Thoracic aorta (tissue), 2 donors: ENCODE data around the gene PHEX. TPM values are rescaled to one million over a fixed set of nuclear protein-coding genes. Genes with fewer than 3 reads are reported as not detected.

ENCODE experiments used
- ATAC-seq: fragments of 150-250 bp; one replicate; pipeline ENCODE4 v1.8.0; 2017; ENCODE audit warnings: low read depth; ENCODE audit not compliant: insufficient number of reproducible peaks, low FRiP score
- DNase-seq: peaks from one replicate; pipeline ENCODE4 v3.0.0-alpha.2; 2020; ENCODE audit warnings: low spot score
- H3K27ac ChIP-seq, 2 donors: fragments of 200-600 bp; sonication (generic); 1 replicate in 1 of 2; 2 replicates in 1 of 2; pipeline ENCODE4 v1.5.1; 2016; ENCODE audit warnings: mild to moderate bottlenecking in 2 of 2, moderate library complexity in 2 of 2
- H3K27me3 ChIP-seq: fragments of 200-600 bp; sonication (generic); replicated peaks from 2 replicates; pipeline ENCODE4 v1.6.0; 2016; ENCODE audit warnings: mild to moderate bottlenecking; ENCODE audit not compliant: insufficient read depth
- H3K36me3 ChIP-seq: fragments of 200-600 bp; sonication (generic); one replicate; pipeline ENCODE4 v1.5.1; 2016
- H3K4me1 ChIP-seq, 2 donors: fragments of 200-600 bp; sonication (generic); 1 replicate in 1 of 2; 2 replicates in 1 of 2; pipeline versions ENCODE4 v1.5.1 to v1.6.0; 2016; ENCODE audit warnings: low read depth in 2 of 2, mild to moderate bottlenecking in 1 of 2; ENCODE audit not compliant: control insufficient read depth in 1 of 2
- H3K4me3 ChIP-seq: fragments of 200-600 bp; sonication (generic); 2 replicates; pipeline ENCODE4 v1.5.1; 2016; ENCODE audit warnings: mild to moderate bottlenecking
- H3K9me3 ChIP-seq: fragments of 200-600 bp; sonication (generic); 2 replicates; pipeline ENCODE4 v1.5.1; 2016
- total RNA-seq, 2 donors: library from RNA; depleted of rRNA; stranded (reverse); fragments of >200 nt; gene quantifications; one replicate each; pipeline versions ENCODE4 v1.1.0 to v1.2.3, GENCODE V29; 2016
- TF ChIP-seq, protein P1 (sequence below): fragments of 200-600 bp; sonication (generic); IDR thresholded peaks from one replicate; pipeline ENCODE4 v1.5.1; 2019; ENCODE audit warnings: antibody characterized with exemption

The PHEX gene
- total RNA-seq, 2 donors from 2014 or later = 0.35 to 0.68 TPM

DNA sequence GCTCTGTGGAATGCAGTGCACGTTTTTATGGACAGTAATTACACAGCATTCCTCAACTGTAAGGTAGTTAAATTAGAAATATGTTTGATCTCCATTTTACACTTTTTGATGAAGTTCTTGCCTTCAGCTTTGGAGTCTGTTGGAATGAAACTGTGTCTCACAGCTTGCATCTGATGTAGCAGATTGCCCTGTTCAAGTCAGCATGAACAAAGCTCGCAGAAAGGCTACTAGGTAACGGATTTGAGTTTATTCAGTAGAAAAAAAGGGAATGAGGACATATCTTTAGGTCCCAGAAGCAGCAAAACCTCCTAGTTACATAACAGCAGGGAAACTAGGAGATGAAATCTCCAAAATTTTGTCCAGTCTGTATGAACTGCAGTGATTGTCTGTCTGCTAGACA is 216.3 kb downstream of the PHEX start:
- DNase-seq = no peak
- Histone ChIP-seq H3K9me3 (no peaks in the 10 kb centered on the region), H3K4me3 (no peak overlapping the region), H3K4me1 (no peaks in the 10 kb centered on the region), H3K27ac (no peak overlapping the region), H3K36me3 (no peaks in the 10 kb centered on the region), H3K27me3 (no peaks in the 10 kb centered on the region)
- TF ChIP-seq, protein P1, sequence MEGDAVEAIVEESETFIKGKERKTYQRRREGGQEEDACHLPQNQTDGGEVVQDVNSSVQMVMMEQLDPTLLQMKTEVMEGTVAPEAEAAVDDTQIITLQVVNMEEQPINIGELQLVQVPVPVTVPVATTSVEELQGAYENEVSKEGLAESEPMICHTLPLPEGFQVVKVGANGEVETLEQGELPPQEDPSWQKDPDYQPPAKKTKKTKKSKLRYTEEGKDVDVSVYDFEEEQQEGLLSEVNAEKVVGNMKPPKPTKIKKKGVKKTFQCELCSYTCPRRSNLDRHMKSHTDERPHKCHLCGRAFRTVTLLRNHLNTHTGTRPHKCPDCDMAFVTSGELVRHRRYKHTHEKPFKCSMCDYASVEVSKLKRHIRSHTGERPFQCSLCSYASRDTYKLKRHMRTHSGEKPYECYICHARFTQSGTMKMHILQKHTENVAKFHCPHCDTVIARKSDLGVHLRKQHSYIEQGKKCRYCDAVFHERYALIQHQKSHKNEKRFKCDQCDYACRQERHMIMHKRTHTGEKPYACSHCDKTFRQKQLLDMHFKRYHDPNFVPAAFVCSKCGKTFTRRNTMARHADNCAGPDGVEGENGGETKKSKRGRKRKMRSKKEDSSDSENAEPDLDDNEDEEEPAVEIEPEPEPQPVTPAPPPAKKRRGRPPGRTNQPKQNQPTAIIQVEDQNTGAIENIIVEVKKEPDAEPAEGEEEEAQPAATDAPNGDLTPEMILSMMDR = no peak
- ATAC-seq = no peak

DNA sequence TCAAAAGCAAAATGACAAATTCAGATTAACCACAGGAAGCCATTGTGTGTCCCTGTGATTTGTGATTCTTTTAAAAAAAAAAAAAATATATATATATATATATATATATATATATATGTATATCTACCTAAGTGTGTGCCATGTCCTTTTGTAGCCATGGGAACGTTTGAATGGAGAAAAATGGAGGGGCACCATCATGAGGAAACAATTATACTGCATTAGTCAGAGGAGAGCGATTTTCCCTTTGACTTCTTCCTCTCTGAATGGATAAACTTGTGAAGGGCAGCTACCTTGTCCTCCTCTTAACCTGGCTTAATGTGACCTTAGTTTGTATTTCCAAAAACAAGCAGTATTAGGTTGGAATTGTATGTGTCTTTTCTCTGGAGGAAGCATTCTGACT is 217.2 kb downstream of the PHEX start:
- TF ChIP-seq, protein P1 = no peak
- no peaks in the 10 kb centered on the region for H3K4me1 ChIP-seq
- H3K4me3 ChIP-seq = no peak overlapping the region
- ATAC-seq (no peak), DNase-seq (no peak)
- no peaks in the 10 kb centered on the region for H3K36me3 ChIP-seq
- H3K27ac ChIP-seq = no peak overlapping the region
- no peaks in the 10 kb centered on the region for H3K27me3 ChIP-seq
- H3K9me3 ChIP-seq = no peaks in the 10 kb centered on the region

DNA sequence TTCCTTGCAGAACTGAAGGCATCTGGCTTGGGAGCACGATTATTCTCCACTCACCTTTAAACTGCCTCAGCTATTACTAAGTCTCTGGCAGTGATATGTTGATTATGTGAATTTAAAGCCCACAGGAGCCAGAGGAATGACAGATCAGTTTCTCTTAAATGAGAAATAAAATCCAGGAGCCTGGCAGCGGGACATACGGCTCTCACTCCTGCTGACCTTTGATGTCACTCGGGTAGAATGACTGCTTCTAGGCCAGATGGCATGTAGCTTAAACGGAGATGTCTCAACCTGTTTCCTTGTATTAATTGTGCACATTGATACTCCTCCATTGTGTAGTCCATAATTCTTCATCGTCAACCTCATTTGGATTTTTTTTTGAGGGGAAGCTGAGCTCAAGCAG is 236.6 kb downstream of the PHEX start:
- H3K27ac ChIP-seq = no peak overlapping the region
- no peak for DNase-seq
- no peak for ATAC-seq

DNA sequence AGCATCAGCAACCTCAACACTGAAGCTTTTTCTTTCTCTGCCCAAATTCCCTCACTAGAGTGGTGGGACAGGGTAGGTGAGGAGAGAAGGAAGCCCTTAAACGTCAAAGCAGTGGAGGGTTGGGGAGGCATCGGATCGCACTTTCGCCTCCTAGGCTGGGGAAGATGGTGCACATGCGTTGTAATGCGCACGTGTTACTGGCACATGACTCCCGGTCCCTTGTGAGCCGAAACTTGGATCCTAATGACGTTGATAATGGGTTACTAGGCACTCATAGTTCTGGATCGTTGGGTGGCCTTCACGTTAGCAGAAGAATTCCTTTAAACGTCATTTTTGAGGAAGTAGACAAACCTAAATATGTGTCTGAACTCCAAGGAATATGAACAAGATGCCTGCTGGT is 240.5 kb downstream of the PHEX start, which contains the start of gene CBLL2:
Gene CBLL2, plus strand, starts transcription at position 301 of the 400 bp plus-strand sequence. Its CDS starts 79 bp downstream, at position 380.
- H3K36me3 ChIP-seq = no peaks in the 10 kb centered on the region
- no peaks in the 10 kb centered on the region for H3K27me3 ChIP-seq
- DNase-seq = no peak
- no peak within 1 kb of the TSS for H3K4me3 ChIP-seq
- ATAC-seq = no peak
- no peaks in the 10 kb centered on the region for H3K4me1 ChIP-seq
- TF ChIP-seq, protein P1 = no peak
- no peak within 1 kb of the TSS for H3K27ac ChIP-seq
- H3K9me3 ChIP-seq = no peaks in the 10 kb centered on the region

More for the DNA sequence above, 236.6 kb downstream of the PHEX start:
- no peaks in the 10 kb centered on the region for H3K27me3 ChIP-seq
- H3K36me3 ChIP-seq = no peaks in the 10 kb centered on the region
- H3K4me1 ChIP-seq = no peaks in the 10 kb centered on the region
- H3K9me3 ChIP-seq = no peaks in the 10 kb centered on the region
- TF ChIP-seq, protein P1 = no peak
- H3K4me3 ChIP-seq = no peak overlapping the region

DNA sequence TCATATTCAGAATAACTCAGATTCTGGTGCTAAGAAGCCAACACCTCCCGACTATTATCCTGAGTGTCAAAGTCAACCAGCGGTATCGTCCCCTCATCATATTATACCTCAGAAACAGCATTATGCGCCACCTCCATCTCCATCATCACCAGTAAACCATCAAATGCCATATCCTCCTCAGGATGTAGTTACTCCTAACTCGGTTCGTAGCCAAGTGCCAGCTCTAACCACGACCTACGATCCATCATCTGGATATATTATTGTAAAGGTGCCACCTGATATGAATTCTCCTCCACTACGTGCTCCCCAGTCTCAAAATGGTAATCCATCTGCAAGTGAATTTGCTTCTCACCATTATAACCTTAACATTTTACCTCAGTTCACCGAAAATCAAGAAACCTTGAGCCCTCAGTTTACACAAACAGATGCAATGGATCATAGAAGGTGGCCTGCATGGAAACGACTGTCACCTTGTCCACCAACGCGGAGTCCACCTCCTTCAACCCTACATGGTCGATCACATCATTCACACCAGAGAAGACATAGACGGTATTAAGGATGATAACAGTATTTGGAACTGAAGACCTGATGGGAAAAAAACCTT is 241.7 kb downstream of the PHEX start:
- ATAC-seq (no peak), DNase-seq (no peak)
- no peaks in the 10 kb centered on the region for H3K4me1 ChIP-seq
- no peaks in the 10 kb centered on the region for H3K36me3 ChIP-seq
- TF ChIP-seq, protein P1 = no peak
- H3K4me3 ChIP-seq = no peak overlapping the region
- no peaks in the 10 kb centered on the region for H3K9me3 ChIP-seq
- H3K27ac ChIP-seq = no peak overlapping the region
- no peaks in the 10 kb centered on the region for H3K27me3 ChIP-seq
